ENCODE results near the gene IST1.

Gene IST1

DNA sequence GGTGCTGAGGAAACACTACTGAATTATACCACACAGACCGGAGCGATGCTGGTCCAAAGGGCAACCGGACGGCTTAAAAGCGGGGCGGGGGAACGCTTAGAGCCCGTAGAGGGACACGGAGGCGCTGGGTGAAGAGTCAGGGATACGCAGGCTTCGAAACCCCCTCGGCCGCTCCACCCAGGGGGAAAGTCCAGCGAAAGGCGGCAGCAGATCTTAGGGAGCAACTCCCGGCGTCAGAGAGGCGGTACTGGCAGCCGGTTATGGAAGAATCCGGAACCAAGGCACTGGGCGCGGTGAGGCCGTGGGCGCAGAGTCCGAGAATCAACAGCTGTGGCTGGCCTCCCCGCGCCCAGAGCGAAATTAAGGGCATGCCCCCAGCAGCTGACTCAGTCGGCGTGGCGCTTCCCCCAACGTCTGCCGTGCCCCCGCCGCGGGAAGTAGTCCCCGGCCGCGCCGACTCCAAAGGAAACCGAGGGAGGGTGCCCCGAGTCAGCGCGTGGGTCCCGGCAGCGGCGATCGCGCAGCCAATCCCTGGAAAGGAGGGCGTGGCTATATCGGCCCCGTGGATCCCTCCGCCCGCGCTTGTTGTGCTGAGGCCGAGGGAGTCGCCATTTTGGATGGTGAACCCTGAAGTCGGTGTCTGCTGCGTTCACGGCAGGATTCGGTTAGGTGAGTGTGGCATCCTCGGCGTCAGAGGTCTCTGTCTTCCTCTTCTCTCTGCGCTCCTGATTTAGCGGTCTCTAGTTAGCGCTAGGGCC is at the start of gene IST1:
Gene IST1, plus strand, starts transcription at position 611 of the 758 bp plus-strand sequence. CDS start 20,110 bp downstream, outside the sequence.
- DNase-seq (ENCODE audit: low spot score): peak; percentile 98
- Mint-ChIP-seq H3K4me1 (ENCODE audit: low read depth) (peaks cover 20% of the 10 kb centered on the region), H3K27ac (peak within 1 kb of the TSS; percentile 94), H3K36me3 (ENCODE audit: low read depth) (peaks cover 8% of the 10 kb centered on the region), H3K4me3 (peak within 1 kb of the TSS; percentile 98), H3K9me3 (no peaks in the 10 kb centered on the region), H3K27me3 (ENCODE audit: low read depth) (no peaks in the 10 kb centered on the region)

DNA sequence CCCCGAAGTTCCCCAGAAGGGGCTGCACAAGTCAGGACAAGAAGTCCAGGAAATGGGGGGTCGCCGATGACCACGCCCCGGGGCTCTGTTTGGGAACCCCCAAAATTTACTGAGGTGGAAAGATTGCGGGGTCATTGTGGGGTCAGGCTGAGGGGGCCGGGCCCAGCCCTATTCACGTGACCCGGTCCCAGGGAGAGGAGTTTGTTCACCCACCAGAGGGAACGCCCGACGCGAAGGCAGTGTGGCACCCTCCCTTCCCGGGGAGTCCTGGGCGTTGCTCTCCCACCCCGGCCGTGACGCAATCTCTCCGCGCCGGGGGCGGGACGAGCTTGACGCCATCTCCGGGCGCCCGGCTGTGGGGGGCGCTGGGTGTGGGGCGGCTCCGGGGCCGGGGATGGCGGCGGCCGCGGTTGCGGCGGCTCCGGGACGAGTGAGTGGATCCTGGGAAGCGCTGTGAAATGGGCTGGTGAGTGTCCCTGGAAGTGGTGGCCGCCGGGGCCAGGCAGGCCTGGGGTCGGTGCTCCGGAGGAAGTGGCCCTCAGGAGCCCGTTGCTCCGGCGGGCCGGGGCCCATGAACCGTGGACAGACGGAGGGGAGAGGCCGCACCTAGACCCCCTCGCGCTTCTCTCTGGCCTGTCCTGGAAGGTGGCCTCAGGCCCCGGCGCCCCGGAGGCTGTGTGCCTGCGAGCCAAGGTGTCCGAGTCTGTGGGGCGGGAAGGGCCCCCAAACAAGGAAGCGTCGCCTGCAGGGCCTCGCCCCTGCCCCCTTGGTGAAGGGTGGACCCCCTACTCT is 49.5 kb upstream of the IST1 start, which contains the start of gene ATXN1L:
Gene ATXN1L, plus strand, starts transcription at position 338 of the 792 bp plus-strand sequence. CDS start 3,765 bp downstream, outside the sequence.
- Mint-ChIP-seq H3K36me3 (ENCODE audit: low read depth) (peaks cover 16% of the 10 kb centered on the region), H3K4me1 (ENCODE audit: low read depth) (peaks cover 38% of the 10 kb centered on the region), H3K27me3 (ENCODE audit: low read depth) (no peaks in the 10 kb centered on the region), H3K4me3 (peak within 1 kb of the TSS; percentile 94), H3K27ac (peak within 1 kb of the TSS; percentile 98), H3K9me3 (no peaks in the 10 kb centered on the region)
- peak; percentile 94 for DNase-seq (ENCODE audit: low spot score)

DNA sequence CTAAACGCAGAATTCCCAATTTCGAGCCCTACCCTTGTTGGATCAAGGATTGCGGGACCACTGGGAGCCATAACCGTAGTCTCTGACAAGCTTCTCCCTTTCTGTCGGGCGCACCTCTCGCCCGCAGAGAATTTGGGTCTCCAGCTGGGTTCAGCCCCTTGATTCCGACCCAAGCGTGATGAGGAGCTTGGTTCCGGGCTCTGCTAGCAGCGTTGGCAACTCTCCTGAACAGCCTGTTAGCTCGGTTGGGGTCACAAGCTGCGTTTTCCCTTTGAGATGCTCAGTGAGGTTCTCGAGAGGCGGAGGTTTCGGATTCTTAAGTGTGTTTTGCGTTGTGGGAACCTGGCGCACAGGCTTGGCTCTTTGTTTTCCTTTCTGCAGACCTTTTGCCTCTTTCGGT is 48.9 kb upstream of the IST1 start:
- Mint-ChIP-seq H3K4me3 (peak overlapping the region; percentile 94), H3K27me3 (ENCODE audit: low read depth) (no peaks in the 10 kb centered on the region), H3K9me3 (no peaks in the 10 kb centered on the region), H3K36me3 (ENCODE audit: low read depth) (peaks cover 20% of the 10 kb centered on the region), H3K4me1 (ENCODE audit: low read depth) (peaks cover 38% of the 10 kb centered on the region), H3K27ac (peak overlapping the region; percentile 89)
- DNase-seq (ENCODE audit: low spot score): peak; percentile 15

DNA sequence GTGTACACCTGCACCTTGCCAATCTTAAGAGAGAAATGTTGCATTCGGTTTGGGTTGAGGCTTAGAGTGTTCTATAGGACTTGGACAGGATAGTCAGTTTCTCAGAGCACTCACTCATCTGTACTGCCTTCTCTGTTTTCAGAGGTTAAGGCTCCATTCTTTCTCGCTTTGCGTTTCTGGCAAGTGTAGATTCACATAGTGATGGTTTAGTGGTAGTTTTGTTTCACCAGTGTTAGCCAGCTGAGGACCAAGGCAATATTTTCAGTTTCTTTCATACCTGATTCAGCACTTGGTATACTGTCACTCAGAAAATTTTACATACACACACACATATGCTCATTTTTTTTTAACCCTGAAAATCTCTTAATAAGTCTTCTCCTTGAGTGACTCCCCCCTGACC is 48.2 kb upstream of the IST1 start:
- no peaks in the 10 kb centered on the region for H3K9me3 Mint-ChIP-seq
- no peaks in the 10 kb centered on the region for H3K27me3 Mint-ChIP-seq (ENCODE audit: low read depth)
- H3K4me3 Mint-ChIP-seq: peak overlapping the region; percentile 94
- peaks cover 25% of the 10 kb centered on the region for H3K36me3 Mint-ChIP-seq (ENCODE audit: low read depth)
- no peak for DNase-seq (ENCODE audit: low spot score)
- H3K27ac Mint-ChIP-seq: peak overlapping the region; percentile 89
- H3K4me1 Mint-ChIP-seq (ENCODE audit: low read depth): peaks cover 38% of the 10 kb centered on the region

DNA sequence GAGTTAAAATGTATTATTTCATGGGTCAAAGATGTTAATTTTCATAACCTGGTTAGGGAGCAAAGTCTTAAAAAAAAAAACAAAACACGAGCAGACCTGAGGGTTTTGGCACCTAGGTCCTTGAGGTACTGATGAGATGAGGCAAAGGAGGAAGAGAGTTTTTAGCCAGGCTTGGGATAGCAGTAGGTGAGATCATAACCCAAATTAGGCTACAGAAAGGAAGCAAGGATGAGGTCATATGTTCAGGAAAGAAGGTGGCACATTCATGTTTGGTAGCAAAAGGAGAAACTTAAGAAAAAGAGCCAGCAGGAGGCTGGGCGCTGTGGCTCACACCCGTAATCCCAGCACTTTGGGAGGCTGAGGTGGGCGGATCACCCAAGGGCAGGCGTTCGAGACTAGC is 46.7 kb upstream of the IST1 start:
- H3K27ac Mint-ChIP-seq: no peak overlapping the region
- H3K4me1 Mint-ChIP-seq (ENCODE audit: low read depth): peaks cover 41% of the 10 kb centered on the region
- H3K4me3 Mint-ChIP-seq: no peak overlapping the region
- no peaks in the 10 kb centered on the region for H3K9me3 Mint-ChIP-seq
- peaks cover 27% of the 10 kb centered on the region for H3K36me3 Mint-ChIP-seq (ENCODE audit: low read depth)
- no peak for DNase-seq (ENCODE audit: low spot score)
- H3K27me3 Mint-ChIP-seq (ENCODE audit: low read depth): no peaks in the 10 kb centered on the region

DNA sequence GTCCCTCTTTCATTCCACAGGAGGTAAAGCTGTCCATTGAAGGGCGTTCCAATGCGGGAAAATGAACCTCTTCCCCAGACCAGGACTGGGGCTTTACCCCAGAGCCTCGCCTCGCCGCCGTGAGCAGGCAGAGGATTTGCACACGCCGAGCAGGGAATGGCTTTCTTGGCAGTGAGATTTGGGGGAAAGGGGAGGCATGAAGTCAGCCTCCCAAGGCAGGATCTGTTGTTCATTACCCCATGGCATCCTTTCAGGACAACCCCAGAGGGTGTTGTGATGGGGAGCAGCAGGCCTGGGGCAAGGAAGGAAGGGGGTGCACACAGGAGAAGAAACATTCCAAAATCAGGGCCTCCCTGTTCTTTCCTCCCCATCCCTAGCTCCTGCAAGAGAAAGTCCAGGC is 43.6 kb upstream of the IST1 start:
- Mint-ChIP-seq H3K36me3 (ENCODE audit: low read depth) (peaks cover 37% of the 10 kb centered on the region), H3K4me3 (no peak overlapping the region), H3K27me3 (ENCODE audit: low read depth) (no peaks in the 10 kb centered on the region), H3K4me1 (ENCODE audit: low read depth) (peaks cover 49% of the 10 kb centered on the region), H3K9me3 (no peaks in the 10 kb centered on the region), H3K27ac (no peak overlapping the region)
- DNase-seq (ENCODE audit: low spot score): no peak

DNA sequence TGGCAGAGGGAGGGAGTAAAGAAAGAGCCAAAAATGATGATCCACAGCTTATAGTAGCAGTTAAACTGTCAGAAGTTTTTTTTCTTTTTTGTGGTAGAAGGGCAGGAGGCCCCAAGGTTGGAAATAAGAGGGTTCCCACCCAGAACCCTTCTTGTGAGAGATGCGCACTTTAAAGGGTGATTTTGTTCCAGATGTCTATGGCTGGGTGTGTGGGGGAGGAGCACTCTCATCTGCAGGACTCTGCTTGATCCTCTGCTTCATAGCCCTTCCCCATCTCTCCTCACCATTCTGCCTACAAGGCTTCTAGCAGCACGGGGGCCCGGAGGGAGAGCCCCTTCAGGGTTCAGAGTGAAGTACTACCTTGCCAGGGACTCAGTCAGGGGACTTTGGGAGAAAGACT is 43.2 kb upstream of the IST1 start:
- Mint-ChIP-seq H3K9me3 (no peaks in the 10 kb centered on the region), H3K36me3 (ENCODE audit: low read depth) (peaks cover 37% of the 10 kb centered on the region), H3K27ac (no peak overlapping the region), H3K4me3 (no peak overlapping the region), H3K4me1 (ENCODE audit: low read depth) (peaks cover 45% of the 10 kb centered on the region), H3K27me3 (ENCODE audit: low read depth) (no peaks in the 10 kb centered on the region)
- no peak for DNase-seq (ENCODE audit: low spot score)

DNA sequence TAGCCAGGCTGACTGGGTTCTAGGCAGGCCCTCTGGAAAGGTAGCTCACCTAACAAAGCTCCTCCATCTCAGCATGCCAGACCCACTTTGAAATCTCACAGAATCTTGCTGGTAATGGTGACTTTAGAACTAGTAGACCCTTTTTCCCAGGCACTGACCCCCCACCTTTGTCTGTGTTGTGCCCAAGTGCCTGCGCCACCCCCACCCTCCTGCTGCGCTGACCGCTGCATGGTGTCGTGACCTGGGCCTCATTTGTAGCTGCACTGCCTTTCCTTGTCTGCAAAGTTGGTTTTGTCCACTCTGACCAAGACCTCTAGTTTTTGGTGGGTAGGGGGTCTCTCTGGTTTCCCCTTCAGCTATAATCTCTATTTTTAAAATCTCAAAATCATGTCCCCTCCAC is 42.8 kb upstream of the IST1 start:
- no peak for DNase-seq (ENCODE audit: low spot score)
- Mint-ChIP-seq H3K27ac (no peak overlapping the region), H3K27me3 (ENCODE audit: low read depth) (no peaks in the 10 kb centered on the region), H3K4me1 (ENCODE audit: low read depth) (peaks cover 41% of the 10 kb centered on the region), H3K36me3 (ENCODE audit: low read depth) (peaks cover 37% of the 10 kb centered on the region), H3K9me3 (no peaks in the 10 kb centered on the region), H3K4me3 (no peak overlapping the region)

DNA sequence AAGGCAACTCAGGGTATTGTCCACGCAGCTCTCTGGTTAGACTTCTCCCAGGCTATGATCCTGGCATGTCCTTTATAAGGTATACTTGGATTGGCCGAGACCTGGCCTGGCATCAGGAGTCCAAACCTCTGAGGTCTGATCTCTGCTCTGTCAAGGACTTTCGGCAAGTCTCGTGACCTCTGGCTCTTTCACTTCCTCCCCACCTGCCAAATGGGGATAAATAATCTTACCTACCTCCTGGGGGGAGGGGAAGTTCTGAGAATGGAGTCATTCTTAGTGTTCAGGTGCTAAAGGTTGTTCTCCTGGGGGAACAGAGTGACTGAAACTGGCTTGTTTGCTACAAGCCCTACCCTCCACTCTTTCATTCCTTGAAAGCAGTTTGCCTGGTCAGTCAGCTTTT is 41.9 kb upstream of the IST1 start:
- no peak overlapping the region for H3K27ac Mint-ChIP-seq
- no peaks in the 10 kb centered on the region for H3K9me3 Mint-ChIP-seq
- no peak overlapping the region for H3K4me3 Mint-ChIP-seq
- no peak for DNase-seq (ENCODE audit: low spot score)
- no peaks in the 10 kb centered on the region for H3K27me3 Mint-ChIP-seq (ENCODE audit: low read depth)
- H3K36me3 Mint-ChIP-seq (ENCODE audit: low read depth): peaks cover 32% of the 10 kb centered on the region
- H3K4me1 Mint-ChIP-seq (ENCODE audit: low read depth): peaks cover 34% of the 10 kb centered on the region

DNA sequence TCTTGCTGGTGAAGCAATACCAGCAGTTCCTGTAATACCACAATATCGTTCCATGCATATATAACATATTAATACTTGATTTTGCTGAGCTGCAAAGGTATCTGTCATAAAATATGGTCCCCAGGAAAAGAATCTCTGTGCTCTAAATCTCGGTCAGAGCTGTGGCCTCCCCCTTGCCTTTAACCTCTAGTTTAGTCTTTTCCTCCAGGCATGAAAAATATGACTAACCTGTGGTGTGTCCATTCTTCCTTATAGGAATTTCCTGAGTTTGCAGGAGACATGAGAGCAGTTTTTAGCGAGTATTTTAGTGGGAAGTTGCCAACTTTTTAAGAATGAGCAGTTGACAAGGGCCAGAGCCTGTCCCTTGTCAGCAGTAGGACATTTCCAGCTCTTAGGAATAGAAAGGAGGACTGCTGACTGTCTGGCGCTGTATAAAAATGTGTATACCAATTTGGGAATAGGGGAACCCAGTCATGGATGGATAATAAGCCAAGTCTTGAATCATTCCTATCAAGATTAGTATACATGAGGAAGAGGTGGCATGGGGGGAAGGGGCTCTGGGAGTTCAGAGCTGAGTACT is 40.9 kb upstream of the IST1 start:
- Mint-ChIP-seq H3K4me3 (no peak overlapping the region), H3K27me3 (ENCODE audit: low read depth) (no peaks in the 10 kb centered on the region), H3K9me3 (no peaks in the 10 kb centered on the region), H3K4me1 (ENCODE audit: low read depth) (peaks cover 32% of the 10 kb centered on the region), H3K36me3 (ENCODE audit: low read depth) (peaks cover 35% of the 10 kb centered on the region), H3K27ac (no peak overlapping the region)
- DNase-seq (ENCODE audit: low spot score): no peak

DNA sequence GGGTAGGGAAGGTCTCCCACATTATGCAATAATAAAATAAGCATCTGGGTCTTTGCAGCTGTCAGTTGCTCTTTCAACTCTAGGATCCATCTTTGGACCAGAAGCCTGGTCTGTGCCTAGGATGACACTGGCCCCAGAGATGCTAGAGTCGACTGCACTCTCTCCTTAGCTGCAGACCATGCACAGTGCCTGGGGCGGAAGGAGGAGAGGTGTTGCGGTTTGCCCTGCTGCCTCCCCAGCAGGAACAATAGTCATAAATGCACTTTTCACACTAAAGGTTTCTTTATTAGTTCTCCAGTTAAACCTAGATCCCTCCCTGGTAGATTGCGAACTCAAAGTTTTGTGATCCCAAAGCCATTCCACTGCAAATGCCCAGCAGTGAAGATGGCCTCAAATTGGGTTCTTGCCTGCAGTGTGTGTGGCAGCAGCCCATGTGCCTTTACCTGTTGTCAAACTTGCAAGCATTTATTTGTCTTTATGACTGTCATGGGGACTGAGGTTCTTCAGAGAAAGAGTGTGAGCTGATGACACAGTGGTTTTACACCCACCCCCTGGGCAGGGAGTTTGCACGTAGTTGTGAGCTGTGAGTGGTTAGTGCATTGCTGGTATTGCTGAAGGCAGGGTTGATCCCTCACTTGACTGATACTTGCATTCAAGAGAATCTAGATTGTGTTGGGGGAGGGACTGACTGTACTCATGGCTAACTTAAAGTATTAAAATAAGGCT is 39.2 kb upstream of the IST1 start:
- peak overlapping the region; percentile 69 for H3K27ac Mint-ChIP-seq
- H3K9me3 Mint-ChIP-seq: no peaks in the 10 kb centered on the region
- DNase-seq (ENCODE audit: low spot score): peak; percentile 25

DNA sequence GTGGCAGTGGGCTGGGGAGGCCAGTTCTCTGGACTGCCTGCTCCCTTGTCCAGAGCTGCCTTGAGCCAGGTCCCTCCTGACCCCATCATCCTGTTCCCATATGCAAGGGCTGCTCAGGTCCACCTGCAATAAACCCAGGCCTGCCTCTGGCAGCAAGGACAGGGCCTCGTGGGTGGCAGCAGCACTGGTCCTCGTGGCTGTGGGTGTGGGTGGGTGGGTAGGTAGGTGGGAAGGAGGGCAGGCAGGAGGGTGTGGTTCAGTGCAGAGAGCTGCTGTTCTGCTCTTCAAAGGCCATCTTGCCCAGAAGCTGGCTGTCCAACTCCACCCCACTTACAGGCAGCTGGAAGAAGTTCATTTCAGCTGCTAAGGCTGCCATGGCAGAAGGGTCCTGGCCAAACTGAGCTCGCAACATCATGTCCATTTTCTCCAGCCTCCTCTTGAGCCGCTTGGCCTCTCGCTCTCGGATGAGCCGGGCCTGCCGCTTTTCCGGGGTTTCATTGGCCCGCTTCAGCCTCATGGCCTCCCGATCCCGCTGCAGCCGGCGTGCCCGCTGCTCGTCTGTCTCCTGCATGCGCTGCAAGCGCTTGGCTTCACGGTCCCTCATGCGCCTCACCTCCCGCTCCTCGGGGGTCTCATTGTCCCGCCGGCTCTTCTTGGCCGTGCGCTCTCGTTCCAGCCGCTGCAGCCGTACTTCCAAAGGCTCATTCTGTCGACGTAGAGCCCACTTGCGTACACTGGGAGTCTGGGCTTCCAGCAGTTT is 35.4 kb upstream of the IST1 start:
- Mint-ChIP-seq H3K27ac (no peak overlapping the region), H3K4me1 (ENCODE audit: low read depth) (peaks cover 12% of the 10 kb centered on the region), H3K4me3 (no peak overlapping the region), H3K9me3 (no peaks in the 10 kb centered on the region), H3K27me3 (ENCODE audit: low read depth) (no peaks in the 10 kb centered on the region), H3K36me3 (ENCODE audit: low read depth) (peaks cover 10% of the 10 kb centered on the region)
- DNase-seq (ENCODE audit: low spot score): no peak

More for the DNA sequence above, 39.2 kb upstream of the IST1 start:
- Mint-ChIP-seq H3K36me3 (ENCODE audit: low read depth) (peaks cover 27% of the 10 kb centered on the region), H3K4me1 (ENCODE audit: low read depth) (peaks cover 32% of the 10 kb centered on the region), H3K27me3 (ENCODE audit: low read depth) (no peaks in the 10 kb centered on the region), H3K4me3 (no peak overlapping the region)

DNA sequence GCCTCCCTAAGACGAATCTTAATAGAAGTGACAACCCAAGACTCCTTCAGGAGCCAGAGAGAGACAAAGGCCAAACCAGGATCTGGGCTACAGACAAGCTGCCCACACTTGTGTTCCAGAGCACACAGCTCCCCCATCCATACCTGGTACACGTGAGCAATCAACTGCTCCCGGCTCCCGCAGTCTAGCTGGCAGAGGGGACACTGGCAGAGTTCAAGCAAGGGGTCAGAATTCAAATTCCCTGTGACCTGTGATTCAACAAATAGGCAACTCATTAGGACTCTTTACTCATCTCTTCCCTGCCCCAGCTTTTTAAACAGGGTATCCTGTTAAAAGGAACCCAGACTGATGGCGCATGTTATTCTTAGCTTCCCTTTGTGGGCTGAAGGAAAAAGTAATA is 31.3 kb upstream of the IST1 start:
- Mint-ChIP-seq H3K4me1 (ENCODE audit: low read depth) (no peaks in the 10 kb centered on the region), H3K36me3 (ENCODE audit: low read depth) (peaks cover 11% of the 10 kb centered on the region), H3K27ac (no peak overlapping the region), H3K9me3 (no peaks in the 10 kb centered on the region), H3K4me3 (no peak overlapping the region), H3K27me3 (ENCODE audit: low read depth) (no peaks in the 10 kb centered on the region)
- no peak for DNase-seq (ENCODE audit: low spot score)
